ENCODE data around the gene HM13.
"Not testable (repeated sequence)": the region's sequence is repeated elsewhere in the genome, so short reads cannot be mapped to it uniquely, and the experiment has no call there.

The HM13 gene

GRCh38 chr20:31515072-31515774 is 981 bp downstream of the HM13 start:
- H3K27me3 ChIP-seq (ENCODE audit: control insufficient read depth, insufficient read depth, low read length), result no peaks in the 10 kb centered on the region
- peak overlapping the region; percentile 56 for H3K9ac ChIP-seq (ENCODE audit: low read length)
- H3K27ac ChIP-seq (ENCODE audit: low read depth, low read length), result no peak overlapping the region
- H3K4me3 ChIP-seq (ENCODE audit: low read length), result peak overlapping the region; percentile 78
- no peaks in the 10 kb centered on the region for H3K36me3 ChIP-seq (ENCODE audit: control insufficient read depth, insufficient read depth, low read length)
- peaks cover 21% of the 10 kb centered on the region for H3K4me1 ChIP-seq (ENCODE audit: control insufficient read depth, insufficient read depth, low read length)

DNA sequence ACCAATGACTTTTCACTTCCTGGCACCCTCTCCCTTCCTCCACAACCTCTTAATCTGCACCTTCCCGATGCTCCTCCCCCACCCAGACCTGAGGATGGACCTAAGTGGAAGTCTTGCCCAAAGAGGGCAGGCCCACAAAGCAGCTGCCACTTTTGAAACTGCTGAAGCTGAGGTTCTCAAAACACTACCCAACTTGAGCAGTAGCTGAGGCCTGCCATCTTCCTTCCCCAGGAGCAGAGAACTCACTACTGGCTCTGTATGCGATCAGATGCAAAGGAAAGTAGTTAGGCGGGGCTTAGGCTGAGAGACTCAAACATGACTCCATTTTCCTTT is 1.5 kb downstream of the HM13 start:
- H3K27me3 ChIP-seq (ENCODE audit: control insufficient read depth, insufficient read depth, low read length), result no peaks in the 10 kb centered on the region
- peak overlapping the region; percentile 78 for H3K4me3 ChIP-seq (ENCODE audit: low read length)
- no peak overlapping the region for H3K9ac ChIP-seq (ENCODE audit: low read length)
- H3K27ac ChIP-seq (ENCODE audit: low read depth, low read length), result no peak overlapping the region
- no peaks in the 10 kb centered on the region for H3K36me3 ChIP-seq (ENCODE audit: control insufficient read depth, insufficient read depth, low read length)
- peaks cover 21% of the 10 kb centered on the region for H3K4me1 ChIP-seq (ENCODE audit: control insufficient read depth, insufficient read depth, low read length)

DNA sequence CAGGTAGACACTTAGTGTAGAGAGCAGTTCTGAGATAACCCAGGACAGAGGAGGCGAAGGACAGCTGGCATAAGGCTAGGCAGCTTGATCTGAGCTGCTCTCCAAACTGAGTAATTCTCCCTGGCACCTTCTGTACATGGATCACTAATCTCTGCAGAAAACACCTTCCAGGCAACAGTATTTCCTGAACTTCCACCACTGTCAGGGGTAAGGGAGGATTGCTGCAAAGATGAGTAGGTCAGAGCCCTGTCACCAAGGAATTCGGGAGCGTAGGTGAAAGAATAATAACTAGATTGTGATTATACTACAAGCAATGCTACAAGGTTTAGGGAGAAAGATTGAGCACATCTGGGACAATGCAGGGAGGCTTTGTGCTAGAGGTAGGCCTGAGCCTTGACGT is 1.9 kb downstream of the HM13 start:
- Histone ChIP-seq H3K9ac (ENCODE audit: low read length) (no peak overlapping the region), H3K27ac (ENCODE audit: low read depth, low read length) (no peak overlapping the region), H3K4me1 (ENCODE audit: control insufficient read depth, insufficient read depth, low read length) (peaks cover 21% of the 10 kb centered on the region), H3K4me3 (ENCODE audit: low read length) (peak overlapping the region; percentile 78), H3K27me3 (ENCODE audit: control insufficient read depth, insufficient read depth, low read length) (no peaks in the 10 kb centered on the region), H3K36me3 (ENCODE audit: control insufficient read depth, insufficient read depth, low read length) (no peaks in the 10 kb centered on the region)

DNA sequence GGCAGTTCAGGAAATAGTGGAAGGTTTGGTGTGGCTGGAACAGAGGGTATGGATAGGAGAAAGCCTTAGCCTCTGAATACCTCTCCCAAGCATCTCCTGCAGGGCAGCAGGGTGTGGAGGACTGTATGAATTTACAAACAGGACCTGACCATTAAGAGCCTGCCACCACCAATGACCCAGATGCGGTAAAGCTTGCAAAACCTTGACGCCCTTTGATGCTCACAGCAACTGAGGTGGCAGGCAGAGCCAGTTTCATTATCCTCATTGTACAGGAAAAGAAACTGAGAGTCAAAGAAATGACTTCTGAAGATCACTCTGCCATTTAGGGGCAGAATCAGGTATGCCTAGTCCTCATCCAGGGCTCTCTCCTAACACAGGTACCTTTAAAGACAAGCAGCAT is 2.4 kb downstream of the HM13 start:
- no peak overlapping the region for H3K27ac ChIP-seq (ENCODE audit: low read depth, low read length)
- H3K36me3 ChIP-seq (ENCODE audit: control insufficient read depth, insufficient read depth, low read length), result no peaks in the 10 kb centered on the region
- H3K4me1 ChIP-seq (ENCODE audit: control insufficient read depth, insufficient read depth, low read length), result peaks cover 21% of the 10 kb centered on the region
- no peak overlapping the region for H3K9ac ChIP-seq (ENCODE audit: low read length)
- no peaks in the 10 kb centered on the region for H3K27me3 ChIP-seq (ENCODE audit: control insufficient read depth, insufficient read depth, low read length)
- H3K4me3 ChIP-seq (ENCODE audit: low read length), result peak overlapping the region; percentile 78

GRCh38 chr20:31517373-31517772 is 3.1 kb downstream of the HM13 start:
- no peaks in the 10 kb centered on the region for H3K36me3 ChIP-seq (ENCODE audit: control insufficient read depth, insufficient read depth, low read length)
- H3K27ac ChIP-seq (ENCODE audit: low read depth, low read length), result no peak overlapping the region
- no peak overlapping the region for H3K4me3 ChIP-seq (ENCODE audit: low read length)
- peaks cover 21% of the 10 kb centered on the region for H3K4me1 ChIP-seq (ENCODE audit: control insufficient read depth, insufficient read depth, low read length)
- H3K27me3 ChIP-seq (ENCODE audit: control insufficient read depth, insufficient read depth, low read length), result no peaks in the 10 kb centered on the region
- H3K9ac ChIP-seq (ENCODE audit: low read length), result no peak overlapping the region

- H3K4me3 ChIP-seq (ENCODE audit: low read length); H3K27ac ChIP-seq (ENCODE audit: low read depth, low read length); H3K9ac ChIP-seq (ENCODE audit: low read length); H3K27me3 ChIP-seq (ENCODE audit: control insufficient read depth, insufficient read depth, low read length); H3K36me3 ChIP-seq (ENCODE audit: control insufficient read depth, insufficient read depth, low read length); H3K4me1 ChIP-seq (ENCODE audit: control insufficient read depth, insufficient read depth, low read length): not testable (repeated sequence)
Measured at GRCh38 chr20:31521267-31521666, 7.0 kb downstream of the HM13 start.

- Histone ChIP-seq H3K4me1 (ENCODE audit: control insufficient read depth, insufficient read depth, low read length) (no peaks in the 10 kb centered on the region), H3K36me3 (ENCODE audit: control insufficient read depth, insufficient read depth, low read length) (peaks cover 2% of the 10 kb centered on the region), H3K9ac (ENCODE audit: low read length) (no peak overlapping the region), H3K27me3 (ENCODE audit: control insufficient read depth, insufficient read depth, low read length) (no peaks in the 10 kb centered on the region), H3K27ac (ENCODE audit: low read depth, low read length) (no peak overlapping the region), H3K4me3 (ENCODE audit: low read length) (no peak overlapping the region)
Measured at GRCh38 chr20:31522731-31523130, 8.5 kb downstream of the HM13 start.

- H3K4me1 ChIP-seq (ENCODE audit: control insufficient read depth, insufficient read depth, low read length), result no peaks in the 10 kb centered on the region
- H3K36me3 ChIP-seq (ENCODE audit: control insufficient read depth, insufficient read depth, low read length), result peaks cover 2% of the 10 kb centered on the region
- no peak overlapping the region for H3K9ac ChIP-seq (ENCODE audit: low read length)
- no peak overlapping the region for H3K27ac ChIP-seq (ENCODE audit: low read depth, low read length)
- H3K27me3 ChIP-seq (ENCODE audit: control insufficient read depth, insufficient read depth, low read length), result no peaks in the 10 kb centered on the region
- H3K4me3 ChIP-seq (ENCODE audit: low read length), result no peak overlapping the region
Measured at GRCh38 chr20:31523361-31524283, 9.4 kb downstream of the HM13 start.

GRCh38 chr20:31527266-31527665 is 13.0 kb downstream of the HM13 start:
- no peak overlapping the region for H3K4me3 ChIP-seq (ENCODE audit: low read length)
- no peaks in the 10 kb centered on the region for H3K4me1 ChIP-seq (ENCODE audit: control insufficient read depth, insufficient read depth, low read length)
- H3K27ac ChIP-seq (ENCODE audit: low read depth, low read length), result no peak overlapping the region
- H3K27me3 ChIP-seq (ENCODE audit: control insufficient read depth, insufficient read depth, low read length), result no peaks in the 10 kb centered on the region
- peaks cover 2% of the 10 kb centered on the region for H3K36me3 ChIP-seq (ENCODE audit: control insufficient read depth, insufficient read depth, low read length)
- H3K9ac ChIP-seq (ENCODE audit: low read length), result no peak overlapping the region

DNA sequence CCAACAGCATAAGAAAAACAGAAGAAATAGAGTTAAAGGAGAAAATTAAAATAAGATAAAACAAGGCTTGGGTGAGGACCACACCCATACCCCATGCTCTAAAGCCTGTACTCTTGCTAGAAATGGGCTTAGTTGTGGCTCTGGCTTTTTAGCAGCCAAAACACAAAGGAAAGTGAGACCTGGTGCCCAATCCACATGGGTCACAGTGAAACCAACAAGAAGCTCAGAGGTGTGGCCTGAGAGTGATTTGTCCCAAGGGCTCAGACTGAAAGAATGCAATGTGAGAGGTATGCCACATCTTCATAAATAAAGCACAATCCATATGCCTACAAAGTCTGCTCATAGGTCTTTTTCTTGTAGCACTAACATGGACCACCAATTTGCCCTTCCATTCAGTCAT is 21.1 kb downstream of the HM13 start:
- Histone ChIP-seq H3K36me3 (ENCODE audit: control insufficient read depth, insufficient read depth, low read length) (peaks cover 50% of the 10 kb centered on the region), H3K4me1 (ENCODE audit: control insufficient read depth, insufficient read depth, low read length) (no peaks in the 10 kb centered on the region), H3K27me3 (ENCODE audit: control insufficient read depth, insufficient read depth, low read length) (no peaks in the 10 kb centered on the region), H3K4me3 (ENCODE audit: low read length) (no peak overlapping the region), H3K9ac (ENCODE audit: low read length) (no peak overlapping the region), H3K27ac (ENCODE audit: low read depth, low read length) (no peak overlapping the region)

DNA sequence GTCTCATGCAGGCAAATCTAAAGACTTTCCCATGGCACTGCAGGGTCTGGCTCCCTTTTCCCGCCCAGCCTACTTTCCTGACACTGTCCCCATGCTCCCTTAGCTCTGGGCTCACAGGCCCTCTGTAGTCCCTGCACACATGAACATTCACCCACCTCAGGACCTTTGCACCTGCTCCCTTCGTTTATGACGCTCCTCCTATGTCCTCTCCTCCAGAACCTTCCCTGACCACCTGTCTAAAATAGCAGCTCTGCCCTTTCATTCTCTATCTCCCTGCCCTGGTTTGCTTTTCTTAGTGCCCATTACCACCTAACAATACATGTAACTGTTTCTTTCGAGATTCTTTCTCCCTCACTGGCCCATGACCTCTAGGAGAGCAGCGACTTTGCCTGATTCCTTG is 22.3 kb downstream of the HM13 start:
- Histone ChIP-seq H3K4me3 (ENCODE audit: low read length) (no peak overlapping the region), H3K27ac (ENCODE audit: low read depth, low read length) (no peak overlapping the region), H3K36me3 (ENCODE audit: control insufficient read depth, insufficient read depth, low read length) (peaks cover 50% of the 10 kb centered on the region), H3K9ac (ENCODE audit: low read length) (no peak overlapping the region), H3K27me3 (ENCODE audit: control insufficient read depth, insufficient read depth, low read length) (no peaks in the 10 kb centered on the region), H3K4me1 (ENCODE audit: control insufficient read depth, insufficient read depth, low read length) (no peaks in the 10 kb centered on the region)

GRCh38 chr20:31537116-31537871 is 23.1 kb downstream of the HM13 start:
- H3K36me3 ChIP-seq (ENCODE audit: control insufficient read depth, insufficient read depth, low read length), result peaks cover 50% of the 10 kb centered on the region
- no peak overlapping the region for H3K4me3 ChIP-seq (ENCODE audit: low read length)
- H3K9ac ChIP-seq (ENCODE audit: low read length), result no peak overlapping the region
- H3K27me3 ChIP-seq (ENCODE audit: control insufficient read depth, insufficient read depth, low read length), result no peaks in the 10 kb centered on the region
- no peaks in the 10 kb centered on the region for H3K4me1 ChIP-seq (ENCODE audit: control insufficient read depth, insufficient read depth, low read length)
- H3K27ac ChIP-seq (ENCODE audit: low read depth, low read length), result no peak overlapping the region

Data from rectal smooth muscle tissue (tissue), 1 donor.